GM19395 (cell line): ENCODE data around the gene GATA3.

ENCODE experiments used
- ATAC-seq: cut with Tn5 transposase; IDR thresholded peaks from one replicate; pipeline ENCODE4 v1.9.1; 2021; ENCODE audit warnings: mild to moderate bottlenecking, moderate library complexity; ENCODE audit not compliant: unreplicated experiment

Gene GATA3

GRCh38 chr10:8050556-8051108 is 3.9 kb upstream of the GATA3 start:
- no peak for ATAC-seq

- no peak for ATAC-seq
These were observed 3.2 kb upstream of the GATA3 start for GRCh38 chr10:8051109-8051821.

GRCh38 chr10:8051851-8052257 is 2.6 kb upstream of the GATA3 start:
- no peak for ATAC-seq

GRCh38 chr10:8052341-8052955 is 2.0 kb upstream of the GATA3 start:
- no peak for ATAC-seq

- no peak for ATAC-seq
These were observed 1.5 kb upstream of the GATA3 start for GRCh38 chr10:8052956-8053445.

- peak; percentile 44 for ATAC-seq
These were observed 843 bp upstream of the GATA3 start for GRCh38 chr10:8053446-8054243.

- ATAC-seq = peak; percentile 8
These were observed 319 bp upstream of the GATA3 start for GRCh38 chr10:8054244-8054493.

GRCh38 chr10:8055420-8056349 is 1.2 kb downstream of the GATA3 start:
- ATAC-seq = no peak

- ATAC-seq = no peak
These were observed 1.9 kb downstream of the GATA3 start for GRCh38 chr10:8056378-8056777.

- ATAC-seq = peak; percentile 42
These were observed 2.4 kb downstream of the GATA3 start for GRCh38 chr10:8056871-8057331.

- no peak for ATAC-seq
These were observed 3.3 kb downstream of the GATA3 start for GRCh38 chr10:8057636-8058273.

GRCh38 chr10:8058274-8059111 is 4.0 kb downstream of the GATA3 start:
- ATAC-seq = no peak

- no peak for ATAC-seq
These were observed 4.9 kb downstream of the GATA3 start for GRCh38 chr10:8059191-8059936.

GRCh38 chr10:8060010-8060703 is 5.7 kb downstream of the GATA3 start:
- ATAC-seq = peak; percentile 53

GRCh38 chr10:8060704-8061121 is 6.2 kb downstream of the GATA3 start:
- no peak for ATAC-seq

- ATAC-seq = peak; percentile 15
These were observed 7.1 kb downstream of the GATA3 start for GRCh38 chr10:8061274-8062211.
